HG03097 (cell line): ENCODE results near the gene SUCLG1.
A peak's percentile ranks its signal among the peaks of the same experiment; 100 is the strongest.

ENCODE experiments used
- ATAC-seq: cut with Tn5 transposase; IDR thresholded peaks from one replicate; pipeline ENCODE4 v1.9.1; 2021; ENCODE audit not compliant: unreplicated experiment, low FRiP score

The SUCLG1 gene

GRCh38 chr2:84467389-84467788 is 8.3 kb upstream of the SUCLG1 start:
- no peak for ATAC-seq

GRCh38 chr2:84461310-84461709 is 2.2 kb upstream of the SUCLG1 start:
- no peak for ATAC-seq

- no peak for ATAC-seq
These were observed 1.6 kb upstream of the SUCLG1 start for GRCh38 chr2:84460670-84461069.

GRCh38 chr2:84459944-84460429 is 907 bp upstream of the SUCLG1 start:
- no peak for ATAC-seq

- ATAC-seq: peak; percentile 30
These were observed 496 bp downstream of the SUCLG1 start for GRCh38 chr2:84458551-84459017.

- no peak for ATAC-seq
These were observed 1.4 kb downstream of the SUCLG1 start for GRCh38 chr2:84457686-84458085.

GRCh38 chr2:84456156-84456555 is 2.9 kb downstream of the SUCLG1 start:
- no peak for ATAC-seq

- ATAC-seq: no peak
These were observed 4.5 kb downstream of the SUCLG1 start for GRCh38 chr2:84454581-84454980.

GRCh38 chr2:84452624-84453023 is 6.5 kb downstream of the SUCLG1 start:
- ATAC-seq: no peak

- ATAC-seq: no peak
These were observed 7.5 kb downstream of the SUCLG1 start for GRCh38 chr2:84451579-84451978.

GRCh38 chr2:84450288-84451227 is 8.5 kb downstream of the SUCLG1 start:
- ATAC-seq: no peak

- ATAC-seq: no peak
These were observed 9.4 kb downstream of the SUCLG1 start for GRCh38 chr2:84449711-84450110.

GRCh38 chr2:84449055-84449454 is 10.0 kb downstream of the SUCLG1 start:
- ATAC-seq: no peak

GRCh38 chr2:84443477-84443876 is 15.6 kb downstream of the SUCLG1 start:
- no peak for ATAC-seq

- ATAC-seq: no peak
These were observed 16.2 kb downstream of the SUCLG1 start for GRCh38 chr2:84442888-84443287.

- no peak for ATAC-seq
These were observed 17.6 kb downstream of the SUCLG1 start for GRCh38 chr2:84441505-84441904.

- no peak for ATAC-seq
These were observed 18.0 kb downstream of the SUCLG1 start for GRCh38 chr2:84441036-84441435.

- no peak for ATAC-seq
These were observed 23.6 kb downstream of the SUCLG1 start for GRCh38 chr2:84435345-84436025.

GRCh38 chr2:84429328-84429727 is 29.8 kb downstream of the SUCLG1 start:
- ATAC-seq: no peak

GRCh38 chr2:84427235-84428138 is 31.6 kb downstream of the SUCLG1 start:
- ATAC-seq: no peak

- no peak for ATAC-seq
These were observed 33.8 kb downstream of the SUCLG1 start for GRCh38 chr2:84425310-84425709.
